ENCODE results near the gene KCNQ1OT1. TPM values are rescaled to one million over a fixed set of nuclear protein-coding genes. Genes with fewer than 3 reads are reported as not detected.
"Not testable (repeated sequence)": the region's sequence is repeated elsewhere in the genome, so short reads cannot be mapped to it uniquely, and the experiment has no call there.

Gene KCNQ1OT1
- total RNA-seq, 1 donor, result 5.1 TPM

GRCh38 chr11:2641623-2642022 lies 58.2 kb downstream of the KCNQ1OT1 start:
- Histone ChIP-seq H3K9me3 (ENCODE audit: low read depth, low read length) (peaks cover 26% of the 10 kb centered on the region), H3K4me2 (ENCODE audit: insufficient read depth, low read length) (no peak overlapping the region), H3K36me3 (ENCODE audit: insufficient read depth, low read length) (no peaks in the 10 kb centered on the region), H3K79me2 (ENCODE audit: insufficient read depth, low read length) (no peaks in the 10 kb centered on the region), H2AFZ (ENCODE audit: low read length) (no peak overlapping the region), H4K20me1 (ENCODE audit: insufficient read depth, low read length) (no peaks in the 10 kb centered on the region), H3K27me3 (ENCODE audit: insufficient read depth, low read length) (no peaks in the 10 kb centered on the region), H3K4me3 (ENCODE audit: insufficient read depth, low read length) (no peak overlapping the region), H3K4me1 (ENCODE audit: insufficient read depth, low read length) (no peaks in the 10 kb centered on the region), H3K27ac (ENCODE audit: low read depth, low read length) (no peak overlapping the region)
- TF ChIP-seq CTCF (IDR thresholded peaks at IDR 0.05; ENCODE audit: extremely low read depth, low read depth, low read length), result no peak
- no peak for DNase-seq (ENCODE audit: insufficient read length, low spot score, missing footprints)

GRCh38 chr11:2639763-2640162 lies 60.0 kb downstream of the KCNQ1OT1 start:
- not testable (repeated sequence) for DNase-seq (ENCODE audit: insufficient read length, low spot score, missing footprints); H3K4me3 ChIP-seq (ENCODE audit: insufficient read depth, low read length); H2AFZ ChIP-seq (ENCODE audit: low read length); H3K27ac ChIP-seq (ENCODE audit: low read depth, low read length); H3K79me2 ChIP-seq (ENCODE audit: insufficient read depth, low read length); H3K4me2 ChIP-seq (ENCODE audit: insufficient read depth, low read length); H3K36me3 ChIP-seq (ENCODE audit: insufficient read depth, low read length); H4K20me1 ChIP-seq (ENCODE audit: insufficient read depth, low read length); H3K27me3 ChIP-seq (ENCODE audit: insufficient read depth, low read length); H3K4me1 ChIP-seq (ENCODE audit: insufficient read depth, low read length)
- peaks cover 13% of the 10 kb centered on the region for H3K9me3 ChIP-seq (ENCODE audit: low read depth, low read length)

GRCh38 chr11:2631161-2631560 lies 68.6 kb downstream of the KCNQ1OT1 start:
- Histone ChIP-seq H3K9me3 (ENCODE audit: low read depth, low read length) (peaks cover 17% of the 10 kb centered on the region), H2AFZ (ENCODE audit: low read length) (no peak overlapping the region), H3K27ac (ENCODE audit: low read depth, low read length) (no peak overlapping the region)

GRCh38 chr11:2630679-2631078 lies 69.1 kb downstream of the KCNQ1OT1 start:
- Histone ChIP-seq H3K27ac (ENCODE audit: low read depth, low read length) (no peak overlapping the region), H3K36me3 (ENCODE audit: insufficient read depth, low read length) (no peaks in the 10 kb centered on the region), H3K79me2 (ENCODE audit: insufficient read depth, low read length) (no peaks in the 10 kb centered on the region), H3K9me3 (ENCODE audit: low read depth, low read length) (peaks cover 17% of the 10 kb centered on the region), H3K4me3 (ENCODE audit: insufficient read depth, low read length) (no peak overlapping the region), H4K20me1 (ENCODE audit: insufficient read depth, low read length) (no peaks in the 10 kb centered on the region), H3K27me3 (ENCODE audit: insufficient read depth, low read length) (no peaks in the 10 kb centered on the region), H3K4me1 (ENCODE audit: insufficient read depth, low read length) (no peaks in the 10 kb centered on the region), H2AFZ (ENCODE audit: low read length) (no peak overlapping the region), H3K4me2 (ENCODE audit: insufficient read depth, low read length) (no peak overlapping the region)
- TF ChIP-seq CTCF (IDR thresholded peaks at IDR 0.05; ENCODE audit: extremely low read depth, low read depth, low read length), result no peak
- no peak for DNase-seq (ENCODE audit: insufficient read length, low spot score, missing footprints)

More at GRCh38 chr11:2631161-2631560, 68.6 kb downstream of the KCNQ1OT1 start:
- no peak for TF ChIP-seq CTCF (IDR thresholded peaks at IDR 0.05; ENCODE audit: extremely low read depth, low read depth, low read length)
- H3K79me2 ChIP-seq (ENCODE audit: insufficient read depth, low read length), result no peaks in the 10 kb centered on the region
- H3K4me1 ChIP-seq (ENCODE audit: insufficient read depth, low read length), result no peaks in the 10 kb centered on the region
- H3K4me3 ChIP-seq (ENCODE audit: insufficient read depth, low read length), result no peak overlapping the region
- DNase-seq (ENCODE audit: insufficient read length, low spot score, missing footprints), result no peak
- no peaks in the 10 kb centered on the region for H4K20me1 ChIP-seq (ENCODE audit: insufficient read depth, low read length)
- no peaks in the 10 kb centered on the region for H3K27me3 ChIP-seq (ENCODE audit: insufficient read depth, low read length)
- no peak overlapping the region for H3K4me2 ChIP-seq (ENCODE audit: insufficient read depth, low read length)
- no peaks in the 10 kb centered on the region for H3K36me3 ChIP-seq (ENCODE audit: insufficient read depth, low read length)

Data from osteoblast (primary cell).